ENCODE measurements around the gene SLC14A1. TPM values are rescaled to one million over a fixed set of nuclear protein-coding genes. Genes with fewer than 3 reads are reported as not detected.

SLC14A1 gene
- total and polyA plus RNA-seq, 2 donors from 2014 or later, result 8.5 to 15.3 TPM

GRCh38 chr18:45678850-45679249 lies 45.1 kb upstream of the SLC14A1 start:
- Histone ChIP-seq H3K4me3 (ENCODE audit: low read length in 3 of 3) (no peak overlapping the region), H3K36me3 (ENCODE audit: control insufficient read depth in 2 of 3, insufficient read depth in 3 of 3, low read length in 3 of 3) (no peaks in the 10 kb centered on the region), H3K27ac (ENCODE audit: low read depth in 2 of 2, low read length in 2 of 2) (no peak overlapping the region), H3K9me3 (ENCODE audit: control insufficient read depth in 2 of 3, insufficient read depth in 1 of 3, low read length in 3 of 3) (no peaks in the 10 kb centered on the region), H3K27me3 (ENCODE audit: control insufficient read depth, insufficient read depth, low read length) (no peaks in the 10 kb centered on the region), H3K4me1 (ENCODE audit: control insufficient read depth in 2 of 3, insufficient read depth in 2 of 3, low read depth in 1 of 3, low read length in 3 of 3) (no peaks in the 10 kb centered on the region), H3K9ac (ENCODE audit: low read length in 3 of 3) (no peak overlapping the region)
- DNase-seq, result no peak
- no peak for TF ChIP-seq CTCF (IDR thresholded peaks at IDR 0.05; ENCODE audit: borderline replicate concordance, extremely low read depth, insufficient read depth)
- FAIRE-seq, result no peak
- intact Hi-C loops (cut with DNase I), result no loop called here

- no peak overlapping the region for H3K4me3 ChIP-seq (ENCODE audit: low read length in 3 of 3)
- no peaks in the 10 kb centered on the region for H3K36me3 ChIP-seq (ENCODE audit: control insufficient read depth in 2 of 3, insufficient read depth in 3 of 3, low read length in 3 of 3)
- TF ChIP-seq CTCF (IDR thresholded peaks at IDR 0.05; ENCODE audit: borderline replicate concordance, extremely low read depth, insufficient read depth), result no peak
- H3K9ac ChIP-seq (ENCODE audit: low read length in 3 of 3), result no peak overlapping the region
- intact Hi-C loops (cut with DNase I), result no loop called here
- H3K4me1 ChIP-seq (ENCODE audit: control insufficient read depth in 2 of 3, insufficient read depth in 2 of 3, low read depth in 1 of 3, low read length in 3 of 3), result no peaks in the 10 kb centered on the region
- no peaks in the 10 kb centered on the region for H3K27me3 ChIP-seq (ENCODE audit: control insufficient read depth, insufficient read depth, low read length)
- no peaks in the 10 kb centered on the region for H3K9me3 ChIP-seq (ENCODE audit: control insufficient read depth in 2 of 3, insufficient read depth in 1 of 3, low read length in 3 of 3)
- DNase-seq (no peak), FAIRE-seq (no peak)
- H3K27ac ChIP-seq (ENCODE audit: low read depth in 2 of 2, low read length in 2 of 2), result no peak overlapping the region
These were observed 43.8 kb upstream of the SLC14A1 start for GRCh38 chr18:45680066-45680690.

DNA sequence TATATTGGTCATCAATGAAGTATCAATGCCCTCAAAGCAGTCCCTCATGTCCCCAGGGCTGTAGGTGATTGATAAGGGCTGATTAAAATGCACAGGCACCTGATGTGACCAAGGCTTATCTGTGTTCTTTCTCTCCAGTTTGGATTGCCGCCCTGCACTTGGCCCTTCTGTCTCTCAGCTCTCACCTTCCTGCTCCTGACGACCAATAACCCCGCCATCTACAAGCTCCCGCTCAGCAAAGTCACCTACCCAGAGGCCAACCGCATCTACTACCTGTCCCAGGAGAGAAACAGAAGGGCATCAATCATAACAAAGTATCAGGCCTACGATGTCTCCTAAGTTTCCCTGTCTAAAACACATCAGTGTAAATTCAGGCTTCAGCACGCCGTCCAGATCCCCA lies 41.8 kb upstream of the SLC14A1 start:
- Histone ChIP-seq H3K9me3 (ENCODE audit: control insufficient read depth in 2 of 3, insufficient read depth in 1 of 3, low read length in 3 of 3) (no peaks in the 10 kb centered on the region), H3K4me1 (ENCODE audit: control insufficient read depth in 2 of 3, insufficient read depth in 2 of 3, low read depth in 1 of 3, low read length in 3 of 3) (no peaks in the 10 kb centered on the region), H3K27me3 (ENCODE audit: control insufficient read depth, insufficient read depth, low read length) (no peaks in the 10 kb centered on the region), H3K27ac (ENCODE audit: low read depth in 2 of 2, low read length in 2 of 2) (no peak overlapping the region), H3K36me3 (ENCODE audit: control insufficient read depth in 2 of 3, insufficient read depth in 3 of 3, low read length in 3 of 3) (no peaks in the 10 kb centered on the region), H3K9ac (ENCODE audit: low read length in 3 of 3) (no peak overlapping the region), H3K4me3 (ENCODE audit: low read length in 3 of 3) (no peak overlapping the region)
- FAIRE-seq, result no peak
- intact Hi-C loops (cut with DNase I), result no loop called here
- no peak for TF ChIP-seq CTCF (IDR thresholded peaks at IDR 0.05; ENCODE audit: borderline replicate concordance, extremely low read depth, insufficient read depth)
- DNase-seq, result no peak
